Activated CD4-positive, CD25-positive, alpha-beta regulatory T cell (primary cell): ENCODE data around the gene QSOX2.

Experiments
- DNase-seq, 4 experiments: peaks; one replicate each; lab custom pipeline; 2025; lab: John Stamatoyannopoulos, UW

Gene QSOX2

GRCh38 chr9:136264441-136265405 lies 19.1 kb upstream of the QSOX2 start:
- no peak for DNase-seq

- no peak for DNase-seq
Observed at GRCh38 chr9:136264031-136264430, 18.4 kb upstream of the QSOX2 start.

- DNase-seq, result no peak
Observed at GRCh38 chr9:136262671-136263178, 17.1 kb upstream of the QSOX2 start.

- DNase-seq, result no peak
Observed at GRCh38 chr9:136261686-136262430, 16.2 kb upstream of the QSOX2 start.

GRCh38 chr9:136260936-136261472 lies 15.4 kb upstream of the QSOX2 start:
- DNase-seq, result no peak

GRCh38 chr9:136260521-136260920 lies 14.9 kb upstream of the QSOX2 start:
- no peak for DNase-seq

- DNase-seq, result no peak
Observed at GRCh38 chr9:136259836-136260235, 14.2 kb upstream of the QSOX2 start.

GRCh38 chr9:136259517-136259813 lies 13.9 kb upstream of the QSOX2 start:
- DNase-seq, result no peak

- no peak for DNase-seq
Observed at GRCh38 chr9:136258786-136259516, 13.3 kb upstream of the QSOX2 start.

- DNase-seq, result no peak
Observed at GRCh38 chr9:136258299-136258625, 12.7 kb upstream of the QSOX2 start.

GRCh38 chr9:136257381-136258298 lies 12.0 kb upstream of the QSOX2 start:
- no peak for DNase-seq

GRCh38 chr9:136255896-136256890 lies 10.6 kb upstream of the QSOX2 start:
- no peak for DNase-seq

GRCh38 chr9:136255166-136255538 lies 9.5 kb upstream of the QSOX2 start:
- DNase-seq, result no peak

GRCh38 chr9:136254381-136255165 lies 9.0 kb upstream of the QSOX2 start:
- no peak for DNase-seq

- no peak for DNase-seq
Observed at GRCh38 chr9:136253246-136254130, 7.9 kb upstream of the QSOX2 start.

- no peak for DNase-seq
Observed at GRCh38 chr9:136252846-136253245, 7.2 kb upstream of the QSOX2 start.

- DNase-seq, result no peak
Observed at GRCh38 chr9:136252281-136252680, 6.7 kb upstream of the QSOX2 start.
